Daoy (cell line): Measurements from ENCODE around the gene PAIP1. TPM values are rescaled to one million over a fixed set of nuclear protein-coding genes. Genes with fewer than 3 reads are reported as not detected.
A peak's percentile ranks its signal among the peaks of the same experiment; 100 is the strongest.
"Not testable (repeated sequence)": the region's sequence is repeated elsewhere in the genome, so short reads cannot be mapped to it uniquely, and the experiment has no call there.

ENCODE experiments used
- DNase-seq: peaks from one replicate; pipeline ENCODE4 v3.0.0-alpha.2; 2015; ENCODE audit warnings: low read depth
- total RNA-seq: library from RNA; depleted of rRNA; stranded (reverse); fragments of >200 nt; shearing (Covaris generic); gene quantifications from 2 replicates; pipeline ENCODE4 v1.2.3, GENCODE V29; 2014; rRNA removed

PAIP1 gene
- total RNA-seq, 1 experiment from 2014 or later: 109 TPM

- no peak for DNase-seq
Measured at GRCh38 chr5:43520615-43521014, 36.3 kb downstream of the PAIP1 start.

- no peak for DNase-seq
Measured at GRCh38 chr5:43515678-43516048, 41.2 kb downstream of the PAIP1 start.

- peak; percentile 96 for DNase-seq
Measured at GRCh38 chr5:43514816-43515677, 41.8 kb downstream of the PAIP1 start, which contains the start of gene C5orf34. Gene C5orf34 (minus strand): TSS chr5:43515148. CDS start chr5:43509339, 5,809 bp downstream.

- DNase-seq: peak; percentile 54
Measured at GRCh38 chr5:43514471-43514815, 42.4 kb downstream of the PAIP1 start.

- DNase-seq: no peak
Measured at GRCh38 chr5:43514025-43514424, 42.9 kb downstream of the PAIP1 start.

- DNase-seq: not testable (repeated sequence)
Measured at GRCh38 chr5:43511062-43511461, 45.8 kb downstream of the PAIP1 start.

- no peak for DNase-seq
Measured at GRCh38 chr5:43498581-43498980, 58.3 kb downstream of the PAIP1 start.

- no peak for DNase-seq
Measured at GRCh38 chr5:43497311-43498104, 59.4 kb downstream of the PAIP1 start.

- DNase-seq: no peak
Measured at GRCh38 chr5:43491326-43491725, 65.6 kb downstream of the PAIP1 start.

- no peak for DNase-seq
Measured at GRCh38 chr5:43486353-43486752, 70.5 kb downstream of the PAIP1 start.

- DNase-seq: no peak
Measured at GRCh38 chr5:43485406-43485805, 71.5 kb downstream of the PAIP1 start.

GRCh38 chr5:43484106-43484849 lies 72.6 kb downstream of the PAIP1 start:
- peak; percentile 83 for DNase-seq

- DNase-seq: peak; percentile 95
Measured at GRCh38 chr5:43483298-43484105, 73.4 kb downstream of the PAIP1 start, which contains the start of gene TMEM267. Gene TMEM267 (minus strand): TSS chr5:43483865. CDS start chr5:43453969, 29,896 bp downstream.

GRCh38 chr5:43482490-43483297 lies 74.2 kb downstream of the PAIP1 start:
- DNase-seq: peak; percentile 3

Other genes with a start within 250 kb of the PAIP1 start
- 11.7 and 23.0 TPM in 2 replicates for gene HMGCS1, start 243.7 kb downstream of the PAIP1 start, total RNA-seq
- gene CCL28, start 144.7 kb downstream of the PAIP1 start, total RNA-seq: not detected in 2 replicates
- gene TMEM267, start 73.2 kb downstream of the PAIP1 start, total RNA-seq: 11.9 and 22.3 TPM in 2 replicates
- gene C5orf34, start 41.9 kb downstream of the PAIP1 start, total RNA-seq: 15.6 and 17.2 TPM in 2 replicates
- gene NNT, start 46.1 kb upstream of the PAIP1 start, total RNA-seq: 16.1 and 17.2 TPM in 2 replicates